Activated naive CD8-positive, alpha-beta T cell treated with anti-CD3 and anti-CD28 coated beads, Interleukin-2, amount 50 U/mL, for 16 hours (primary cell): ENCODE measurements around the gene HSPBAP1.
"Not testable (repeated sequence)": the region's sequence is repeated elsewhere in the genome, so short reads cannot be mapped to it uniquely, and the experiment has no call there.

Source experiments
- DNase-seq: peaks from one replicate; pipeline ENCODE4 v3.0.0-alpha.2; 2020; ENCODE audit warnings: low read depth, low spot score

The HSPBAP1 gene

DNA sequence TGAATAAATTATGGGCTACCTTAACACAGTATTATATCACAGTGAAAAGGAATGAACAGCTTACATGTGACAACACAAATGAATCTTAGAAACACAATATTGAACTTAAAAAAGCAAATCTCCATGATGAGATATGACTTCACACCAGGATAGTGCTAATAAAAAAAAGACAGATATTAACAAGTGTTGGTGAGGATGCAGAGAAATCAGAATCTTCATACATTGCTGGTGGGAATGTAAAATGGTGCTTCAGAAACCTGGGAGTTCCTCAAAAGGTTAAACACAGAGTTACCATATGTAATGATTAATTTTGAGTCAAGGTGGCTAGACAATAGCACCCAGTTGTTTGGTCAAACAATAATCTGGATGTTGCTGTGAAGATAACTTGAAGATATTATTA, 51.4 kb downstream of the HSPBAP1 start:
- no peak for DNase-seq

- no peak for DNase-seq
These were observed 54.5 kb downstream of the HSPBAP1 start for GRCh38 chr3:122739172-122739571.

DNA sequence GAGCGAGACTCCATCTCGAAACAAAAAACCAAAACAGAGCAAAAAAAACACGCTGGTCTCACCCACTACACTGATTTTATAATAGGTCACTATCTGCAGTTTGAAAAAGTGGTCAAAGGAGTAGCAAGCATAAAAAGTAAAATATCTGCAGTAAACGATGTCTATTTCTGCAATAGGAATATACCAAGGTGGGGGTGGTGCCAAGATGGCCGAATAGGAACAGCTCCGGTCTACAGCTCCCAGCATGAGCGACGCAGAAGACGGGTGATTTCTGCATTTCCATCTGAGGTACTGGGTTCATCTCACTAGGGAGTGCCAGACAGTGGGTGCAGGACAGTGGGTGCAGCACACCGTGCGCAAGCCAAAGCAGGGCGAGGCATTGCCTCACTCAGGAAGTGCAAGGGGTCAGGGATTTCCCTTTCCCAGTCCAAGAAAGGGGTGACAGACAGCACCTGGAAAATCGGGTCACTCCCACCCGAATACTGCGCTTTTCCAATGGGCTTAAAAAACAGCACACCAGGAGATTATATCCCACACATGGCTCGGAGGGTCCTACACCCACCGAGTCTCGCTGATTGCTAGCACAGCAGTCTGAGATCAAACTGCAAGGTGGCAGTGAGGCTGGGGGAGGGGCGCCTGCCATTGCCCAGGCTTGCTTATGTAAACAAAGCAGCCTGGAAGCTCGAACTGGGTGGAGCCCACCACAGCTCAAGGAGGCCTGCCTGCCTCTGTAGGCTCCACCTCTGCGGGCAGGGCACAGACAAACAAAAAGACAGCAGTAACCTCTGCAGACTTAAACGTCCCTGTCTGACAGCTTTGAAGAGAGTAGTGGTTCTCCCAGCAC, 60.7 kb downstream of the HSPBAP1 start:
- DNase-seq = not testable (repeated sequence)

DNA sequence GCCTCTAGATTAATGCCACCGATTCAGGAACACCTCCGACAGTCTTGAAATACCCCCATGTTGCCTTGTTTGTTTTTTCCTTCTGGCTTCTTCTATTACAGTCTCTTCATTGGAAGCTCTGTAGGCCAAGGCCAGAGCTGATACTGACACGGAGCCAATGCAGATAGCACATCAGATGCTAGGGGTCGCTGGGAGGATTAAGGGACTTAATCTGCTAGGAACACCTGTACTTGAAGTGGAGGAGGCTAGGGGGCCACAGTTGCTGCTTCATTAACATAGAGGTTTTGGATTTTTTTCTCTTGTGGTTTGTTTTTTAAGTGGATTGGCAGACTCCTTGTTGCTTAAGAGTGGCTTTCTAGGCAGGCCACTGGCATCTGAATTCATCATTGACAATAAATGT, 63.4 kb downstream of the HSPBAP1 start:
- no peak for DNase-seq

GRCh38 chr3:122728756-122729514, 64.7 kb downstream of the HSPBAP1 start:
- no peak for DNase-seq

GRCh38 chr3:122728186-122728585, 65.4 kb downstream of the HSPBAP1 start:
- no peak for DNase-seq

GRCh38 chr3:122727766-122728165, 65.9 kb downstream of the HSPBAP1 start:
- no peak for DNase-seq

- no peak for DNase-seq
These were observed 66.3 kb downstream of the HSPBAP1 start for GRCh38 chr3:122727294-122727693.

- DNase-seq = no peak
These were observed 68.5 kb downstream of the HSPBAP1 start for GRCh38 chr3:122725106-122725505.

DNA sequence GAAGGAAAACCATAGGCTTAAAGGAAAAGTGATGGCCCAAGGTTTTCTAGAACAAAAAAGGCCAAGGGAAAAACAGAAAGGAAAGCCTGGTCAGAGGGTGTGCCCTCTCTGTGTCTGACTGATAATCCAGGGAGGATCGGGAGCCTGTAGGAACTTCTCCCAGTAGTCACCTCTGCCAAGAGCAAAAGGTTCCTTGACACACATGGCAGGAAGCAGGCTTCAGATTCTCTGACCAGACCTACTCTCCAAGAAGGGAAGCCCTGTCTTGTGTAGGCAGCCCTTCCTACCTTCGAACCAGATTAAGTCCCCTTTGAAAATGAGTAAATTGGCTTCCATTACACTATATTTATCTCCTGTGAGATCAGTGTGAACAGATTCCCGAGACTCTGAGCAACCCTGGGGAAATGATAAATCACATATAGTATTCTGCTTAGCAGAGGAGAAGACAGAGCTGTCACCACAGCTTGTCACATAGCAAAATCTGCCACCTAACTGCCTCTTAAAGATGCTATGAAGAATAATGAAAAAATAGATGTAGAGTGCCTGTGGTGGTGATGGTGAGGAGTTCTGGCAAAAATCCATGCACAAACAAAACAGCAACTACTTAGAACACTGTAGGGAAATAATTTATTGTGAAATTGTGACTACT, 74.2 kb downstream of the HSPBAP1 start:
- no peak for DNase-seq

DNA sequence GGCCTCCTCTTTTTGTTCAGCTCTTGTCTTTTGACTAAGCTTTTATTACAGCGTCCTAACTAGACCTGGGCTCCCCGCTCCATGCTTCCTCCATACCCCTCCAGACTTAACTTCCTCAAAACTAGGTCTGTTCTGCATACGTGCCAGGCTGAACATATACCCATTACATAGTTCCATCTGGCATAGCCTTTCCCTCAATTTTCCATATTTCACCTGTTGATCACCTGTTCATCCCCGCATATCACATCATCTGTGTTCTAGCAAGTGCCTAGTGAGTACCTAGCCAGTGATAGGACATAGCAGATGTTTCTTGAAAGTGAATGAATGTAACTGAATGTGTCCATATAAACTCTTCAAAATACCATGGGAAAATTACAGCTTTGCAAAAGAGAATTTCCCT, 77.0 kb downstream of the HSPBAP1 start:
- no peak for DNase-seq

DNA sequence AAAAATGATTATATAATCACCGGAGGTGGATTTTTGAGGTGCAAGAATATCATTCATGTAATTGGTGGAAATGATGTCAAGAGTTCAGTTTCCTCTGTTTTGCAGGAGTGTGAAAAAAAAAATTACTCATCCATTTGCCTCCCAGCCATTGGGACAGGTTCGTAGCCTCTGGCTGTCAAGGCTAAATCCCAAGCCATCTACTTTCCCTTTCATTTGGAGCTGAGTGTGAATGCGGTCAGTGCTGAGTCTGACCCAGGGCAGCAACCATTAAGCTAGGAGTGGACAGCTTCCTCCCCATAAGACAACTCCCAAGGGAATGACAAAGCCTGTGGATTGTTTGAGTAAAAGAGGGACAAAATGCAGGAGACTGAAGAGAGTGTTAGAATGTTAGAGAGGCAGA, 79.4 kb downstream of the HSPBAP1 start:
- no peak for DNase-seq

- not testable (repeated sequence) for DNase-seq
These were observed 82.9 kb downstream of the HSPBAP1 start for GRCh38 chr3:122710616-122711251.

- DNase-seq = no peak
These were observed 88.3 kb downstream of the HSPBAP1 start for GRCh38 chr3:122705379-122705778.

DNA sequence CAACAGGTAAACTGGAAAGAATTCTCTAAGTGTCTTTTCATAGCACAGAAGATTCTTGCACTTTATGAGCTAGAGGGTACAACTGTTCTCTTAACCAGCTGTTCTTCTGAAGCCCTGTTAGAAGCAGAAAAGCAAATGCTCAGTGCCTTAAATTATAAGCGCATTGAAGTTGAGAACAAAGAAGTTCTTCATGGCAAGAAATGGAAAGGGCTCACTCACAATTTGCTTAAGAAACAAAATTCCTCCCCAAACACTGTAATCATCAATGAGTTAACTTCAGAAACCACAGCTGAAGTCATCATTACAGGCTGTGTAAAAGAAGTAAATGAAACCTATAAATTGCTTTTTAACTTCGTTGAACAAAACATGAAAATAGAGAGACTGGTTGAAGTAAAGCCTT, 93.4 kb downstream of the HSPBAP1 start:
- DNase-seq = no peak

GRCh38 chr3:122697952-122698620, 95.5 kb downstream of the HSPBAP1 start:
- DNase-seq = no peak

DNA sequence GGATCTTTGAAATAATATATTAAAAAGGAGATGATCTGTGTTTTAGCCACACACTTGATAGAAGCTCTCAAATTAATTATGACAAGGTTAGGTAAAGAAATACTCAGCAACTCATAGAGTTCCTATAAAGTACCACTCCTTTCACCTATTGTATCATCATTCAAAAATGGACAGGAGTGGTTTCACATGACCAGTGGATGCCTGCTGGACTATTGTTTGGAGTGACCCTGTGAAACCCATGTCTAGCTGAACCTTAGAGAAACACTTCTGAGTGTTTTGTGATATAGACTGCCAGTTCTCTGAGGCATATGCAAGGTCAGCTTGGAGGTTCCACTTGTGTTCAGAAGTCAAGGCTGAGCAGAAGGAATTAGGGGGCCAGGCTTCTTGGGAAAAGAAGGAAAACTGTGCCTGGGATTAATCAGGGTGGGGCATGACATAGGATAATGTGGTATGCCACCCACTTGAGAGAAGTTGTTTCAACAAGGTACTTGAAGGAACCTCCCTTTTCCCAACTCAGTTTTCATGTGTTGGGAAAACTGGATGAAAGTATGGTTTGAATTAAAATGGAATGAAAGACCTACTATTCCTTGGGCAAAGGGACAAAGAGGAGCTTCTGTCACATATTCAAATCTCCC, 97.6 kb downstream of the HSPBAP1 start:
- DNase-seq = no peak

- DNase-seq = no peak
These were observed 98.7 kb downstream of the HSPBAP1 start for GRCh38 chr3:122694966-122695365.

DNA sequence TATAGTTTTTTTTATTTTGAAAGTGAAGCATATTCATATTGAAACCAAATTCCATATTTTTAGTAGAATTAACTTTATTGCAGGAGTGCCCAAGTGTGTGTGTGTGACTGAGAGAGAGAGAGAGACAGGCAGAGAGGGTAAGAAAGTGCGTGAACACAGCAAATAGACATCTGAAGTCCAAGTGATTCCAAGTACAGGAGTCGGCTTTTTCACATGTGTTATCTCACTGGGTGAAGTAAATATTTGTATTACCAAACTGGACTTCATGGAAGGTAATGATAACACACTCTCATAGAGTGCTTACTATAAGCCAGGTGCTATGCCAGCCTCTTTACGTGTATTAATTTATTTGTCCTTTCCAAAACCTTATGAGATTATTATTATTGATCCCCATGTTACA, 101.0 kb downstream of the HSPBAP1 start:
- no peak for DNase-seq

GRCh38 chr3:122691195-122691594, 102.4 kb downstream of the HSPBAP1 start:
- DNase-seq = no peak

DNA sequence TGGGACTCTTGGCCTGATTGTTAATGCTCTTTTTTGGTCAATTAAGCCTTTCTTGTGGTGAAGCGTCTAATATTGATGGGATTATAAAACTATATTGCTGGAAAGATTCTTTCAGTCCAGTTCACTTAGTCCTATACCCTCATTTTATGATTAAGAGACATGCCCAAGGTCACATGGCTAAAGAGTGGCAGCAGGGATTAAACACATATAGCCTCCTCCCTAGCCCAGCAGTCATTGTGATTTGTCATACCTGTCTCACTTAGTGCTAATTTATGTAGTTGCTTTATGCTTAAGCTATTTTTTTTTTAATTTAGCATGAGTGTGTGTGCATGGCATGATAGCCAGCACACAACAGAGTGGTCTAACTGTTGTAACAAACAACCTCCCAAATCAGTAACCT, 103.5 kb downstream of the HSPBAP1 start:
- DNase-seq = no peak
